GM18502 (cell line): Measurements from ENCODE around the gene PAQR5.
A peak's percentile ranks its signal among the peaks of the same experiment; 100 is the strongest.

Experiments
- ATAC-seq: cut with Tn5 transposase; IDR thresholded peaks from one replicate; pipeline ENCODE4 v1.9.1; 2021; ENCODE audit warnings: mild to moderate bottlenecking; ENCODE audit not compliant: unreplicated experiment, poor library complexity

The PAQR5 gene

DNA sequence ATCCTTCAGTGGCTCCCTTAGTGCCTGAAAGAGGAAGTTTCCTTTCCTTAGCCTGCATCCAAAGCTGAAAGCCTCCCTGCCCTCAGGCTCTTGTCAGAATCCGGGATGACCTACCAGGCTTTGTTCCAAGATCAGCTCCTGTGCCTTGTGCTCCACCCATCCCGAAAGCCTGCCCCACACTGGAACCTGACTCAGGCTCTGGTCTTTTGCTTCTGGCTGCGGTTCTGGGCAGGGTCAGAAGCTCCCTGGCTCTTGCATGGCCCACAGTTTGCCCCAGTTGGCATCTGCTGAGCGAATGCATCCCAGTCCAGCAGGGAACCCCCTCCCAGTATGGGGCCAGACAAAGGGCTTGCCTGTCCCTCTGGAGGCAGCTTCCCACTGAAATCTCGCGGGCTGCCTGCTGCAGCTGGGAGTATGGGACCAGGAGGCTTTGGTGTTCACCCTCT is 89.6 kb downstream of the PAQR5 start:
- no peak for ATAC-seq

DNA sequence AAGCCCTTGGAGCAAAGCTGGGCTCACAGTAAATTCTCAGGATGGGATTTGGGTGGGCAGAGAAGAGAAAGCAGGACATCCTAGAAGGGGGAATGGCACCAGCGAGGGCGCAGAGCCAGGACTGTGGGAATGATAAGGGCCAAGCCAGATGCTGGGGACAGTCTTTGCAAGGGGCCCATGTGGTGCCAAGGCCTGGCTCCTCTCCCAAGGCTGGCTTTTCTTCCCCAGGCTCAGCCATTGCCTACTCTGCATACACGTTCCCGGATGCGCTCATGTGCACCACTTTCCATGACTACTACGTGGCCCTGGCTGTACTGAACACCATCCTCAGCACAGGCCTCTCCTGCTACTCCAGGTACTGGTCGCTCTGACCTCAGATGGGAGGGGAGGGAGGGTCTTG is 90.7 kb downstream of the PAQR5 start:
- ATAC-seq, result no peak

DNA sequence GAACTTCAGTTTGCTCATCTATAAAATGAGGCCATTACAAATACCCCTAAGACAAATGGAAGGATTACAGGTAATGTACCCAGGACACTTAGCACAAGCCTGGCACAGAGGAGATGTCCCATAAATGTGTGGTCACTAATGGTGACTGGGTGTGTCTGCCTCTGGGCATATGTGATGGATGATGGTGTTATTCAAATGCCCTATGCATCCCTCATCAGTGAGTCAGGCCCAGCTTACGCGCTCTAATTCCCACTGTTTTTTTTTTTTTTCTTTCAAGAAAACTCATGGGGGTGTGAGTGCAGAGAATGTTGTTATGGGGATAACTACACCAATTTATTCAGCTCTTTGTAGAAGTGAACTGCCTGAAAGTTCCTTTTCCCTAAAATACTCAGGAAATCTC is 91.9 kb downstream of the PAQR5 start:
- ATAC-seq, result no peak

DNA sequence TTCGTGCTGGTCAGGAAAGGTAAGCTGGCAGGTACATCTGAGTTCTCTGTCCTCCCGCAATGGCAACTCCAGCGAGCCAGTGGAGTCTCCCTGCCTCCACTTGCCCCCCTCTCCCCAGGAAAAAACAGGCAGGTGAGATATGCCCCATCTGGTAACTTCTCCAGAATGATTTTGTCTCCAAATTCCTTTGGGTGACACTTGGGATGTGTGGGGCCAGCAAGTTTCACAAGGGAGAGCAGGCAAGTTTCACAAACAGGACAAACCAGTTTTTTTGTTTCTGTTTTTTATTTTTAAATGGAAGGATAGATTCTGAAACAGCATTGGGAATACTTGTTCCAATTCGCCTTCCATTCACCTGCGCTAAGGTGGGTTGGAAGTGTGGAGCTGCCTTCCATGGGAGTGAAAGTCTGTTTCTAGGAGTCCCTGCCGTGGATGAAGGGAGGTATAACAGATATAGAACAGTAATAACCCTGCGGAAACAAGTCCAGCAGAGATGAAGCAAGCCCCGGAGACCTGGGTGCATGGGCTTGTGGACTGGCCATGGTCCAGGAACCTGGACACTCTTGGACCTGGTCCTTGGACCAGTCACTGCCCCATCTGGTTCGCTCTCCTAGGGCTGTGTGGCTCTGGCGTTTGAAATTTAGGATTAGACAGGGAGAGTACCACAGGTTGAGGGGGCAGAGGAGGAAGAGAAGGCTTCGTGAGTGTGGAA is 92.5 kb downstream of the PAQR5 start:
- ATAC-seq, result no peak

DNA sequence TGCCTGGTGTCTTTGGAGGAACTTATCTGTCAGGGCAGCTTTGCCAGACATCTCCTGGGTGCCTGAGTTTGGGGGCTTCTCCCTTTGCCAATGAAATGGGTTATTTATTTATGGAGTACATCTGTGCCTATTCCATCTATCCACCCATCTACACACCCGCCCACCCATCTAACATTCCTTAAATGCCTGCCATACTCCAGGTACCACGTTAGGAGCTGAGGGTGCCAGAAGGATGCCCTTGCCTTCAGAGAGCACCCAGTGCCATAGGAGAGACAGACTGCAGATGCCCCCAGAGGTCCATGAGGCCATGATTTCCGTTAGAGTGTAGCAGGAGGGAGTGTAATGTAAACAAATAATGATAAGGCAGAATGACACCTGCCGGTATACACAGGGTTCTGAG is 93.6 kb downstream of the PAQR5 start:
- no peak for ATAC-seq

DNA sequence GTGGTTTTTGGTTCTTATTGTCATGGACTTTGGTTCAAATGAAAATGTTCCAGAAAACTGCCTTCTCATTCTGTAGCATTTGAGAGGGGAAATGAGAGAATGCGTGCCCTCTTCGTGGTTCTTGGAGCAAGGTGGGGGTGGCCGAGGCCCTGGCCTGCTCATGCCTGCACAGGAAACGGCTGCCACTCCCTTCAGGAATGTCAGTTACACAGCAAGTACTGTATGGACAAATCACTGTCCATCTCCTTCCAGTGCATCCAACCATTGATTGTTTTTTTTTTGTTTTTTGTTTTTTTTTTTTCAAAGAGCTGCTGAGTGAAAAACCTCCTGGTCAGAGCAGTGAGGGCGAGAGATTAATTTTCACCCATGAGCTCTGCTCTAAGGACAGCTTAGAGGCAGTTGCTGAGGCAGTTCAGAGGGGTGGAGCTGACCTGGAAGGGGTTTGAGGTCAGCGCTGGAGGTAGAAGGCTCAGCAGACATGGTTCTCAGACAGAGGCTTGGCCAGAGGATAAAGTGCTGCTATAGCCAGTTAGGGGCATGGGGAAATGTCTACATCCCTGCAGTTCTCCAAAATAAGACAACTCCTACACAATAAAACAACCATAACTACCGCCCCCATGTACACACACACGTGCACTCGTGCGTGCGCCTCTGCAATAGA is 95.2 kb downstream of the PAQR5 start:
- no peak for ATAC-seq

DNA sequence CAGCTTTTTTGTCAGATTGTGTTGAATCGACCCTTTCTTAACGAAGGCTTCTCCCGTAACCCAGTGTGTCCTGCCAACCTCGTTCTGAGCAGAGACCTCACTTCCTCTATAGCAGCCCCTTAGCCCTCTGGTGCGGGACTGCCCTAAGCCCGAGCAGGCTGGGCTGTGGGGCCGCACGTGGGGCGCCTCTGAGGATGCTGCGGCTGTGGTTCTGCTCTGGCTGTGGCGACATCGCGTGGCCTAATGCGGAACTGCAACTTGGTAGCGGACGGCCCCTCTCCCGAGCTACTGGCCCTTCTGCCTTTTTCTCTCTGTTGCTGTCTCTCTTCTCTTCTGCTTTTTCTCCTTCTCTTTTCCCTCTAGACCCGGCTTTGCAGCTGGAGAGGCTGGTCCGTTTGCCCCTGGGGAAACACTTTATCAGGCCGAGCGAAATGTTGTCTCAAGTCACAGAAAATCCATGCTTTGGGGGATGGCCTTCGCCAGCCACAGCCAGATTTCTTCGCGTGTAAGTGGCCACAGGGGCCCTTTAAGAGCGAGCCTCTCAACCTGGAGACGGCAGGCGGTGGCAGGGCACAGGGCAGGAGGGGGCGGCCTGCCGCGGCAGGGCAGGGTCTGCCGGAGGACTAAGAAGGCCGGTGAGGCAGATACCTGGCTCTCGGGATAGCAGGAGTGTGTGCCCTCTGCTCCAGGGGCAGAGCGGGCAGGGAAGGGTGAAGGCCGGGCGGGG is 96.0 kb downstream of the PAQR5 start:
- no peak for ATAC-seq

DNA sequence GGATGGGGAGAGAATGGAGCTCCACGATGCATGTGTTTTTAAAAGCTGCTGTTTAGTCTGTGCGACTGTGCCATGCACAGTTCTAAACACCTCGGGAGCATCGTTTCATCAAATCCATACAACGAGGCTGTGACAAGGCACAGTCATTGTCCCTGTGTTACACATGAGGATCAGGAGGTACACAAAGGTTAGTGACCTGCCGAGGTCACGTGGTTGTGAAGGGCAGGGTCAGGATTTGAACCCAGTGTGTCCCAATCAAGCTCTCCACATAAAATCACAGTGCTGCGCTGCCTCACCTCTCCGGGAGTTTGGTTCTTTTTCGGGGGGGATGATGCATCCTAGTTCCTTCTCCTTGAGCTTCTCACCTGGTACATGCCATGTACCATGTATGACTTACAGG is 96.7 kb downstream of the PAQR5 start:
- no peak for ATAC-seq

DNA sequence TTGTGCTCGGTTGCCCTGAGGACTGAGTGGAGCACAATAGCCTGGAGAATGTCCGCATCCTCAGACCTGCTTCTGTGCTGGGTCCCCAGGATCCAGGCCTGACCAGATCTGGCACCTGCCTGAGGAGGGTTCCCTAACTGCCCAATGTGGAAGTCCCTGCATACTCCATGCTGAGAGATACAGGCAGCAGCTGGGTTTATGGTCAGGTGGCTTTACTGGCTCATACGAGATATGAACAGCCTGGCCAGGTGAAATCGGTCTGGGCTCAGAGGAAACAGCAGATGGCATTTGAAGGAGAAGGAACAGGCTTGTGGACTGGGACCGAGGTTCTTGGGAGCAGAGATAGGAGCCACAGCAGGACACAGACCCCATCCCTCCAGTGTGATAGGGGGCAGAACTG is 97.3 kb downstream of the PAQR5 start:
- no peak for ATAC-seq

DNA sequence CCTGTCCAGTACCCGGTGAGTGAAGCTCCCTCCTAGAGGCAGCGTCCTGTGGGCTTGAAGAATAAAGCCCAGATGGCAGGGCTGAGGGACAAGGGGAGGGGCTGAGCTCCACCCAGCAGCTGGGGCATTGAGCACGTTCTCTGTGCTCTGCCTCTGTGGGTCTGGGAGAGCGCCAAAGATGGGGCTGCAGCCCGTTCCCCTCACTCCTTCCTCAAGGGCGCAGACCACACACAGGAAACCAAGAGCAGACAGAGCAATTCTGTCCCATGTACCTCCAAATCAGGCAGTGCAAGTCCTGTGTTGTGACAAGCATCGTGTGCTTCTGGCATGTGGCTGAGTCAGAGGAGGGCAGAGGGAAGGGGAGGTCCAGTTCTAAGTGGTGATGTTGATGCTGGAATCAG is 99.8 kb downstream of the PAQR5 start:
- ATAC-seq, result no peak

DNA sequence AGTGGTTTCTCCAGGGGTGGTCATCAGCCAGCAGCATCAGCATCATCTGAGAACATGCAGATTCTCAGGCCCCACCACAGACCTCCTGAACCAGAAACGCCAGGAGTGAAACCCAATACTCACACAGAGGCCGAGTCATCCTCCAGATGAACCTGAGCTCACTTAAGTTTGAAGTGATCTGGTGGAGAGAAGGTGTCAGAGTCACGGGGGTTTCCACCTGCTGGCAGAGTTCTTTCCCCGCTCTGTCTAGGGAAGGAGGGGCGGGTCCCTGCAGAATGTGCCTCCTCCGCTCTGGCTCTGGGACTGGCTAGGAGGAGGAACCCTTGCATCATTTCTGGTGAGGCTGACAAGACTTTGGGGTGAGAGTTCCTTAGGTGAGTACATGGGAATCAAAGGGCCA is 102.1 kb downstream of the PAQR5 start:
- no peak for ATAC-seq

DNA sequence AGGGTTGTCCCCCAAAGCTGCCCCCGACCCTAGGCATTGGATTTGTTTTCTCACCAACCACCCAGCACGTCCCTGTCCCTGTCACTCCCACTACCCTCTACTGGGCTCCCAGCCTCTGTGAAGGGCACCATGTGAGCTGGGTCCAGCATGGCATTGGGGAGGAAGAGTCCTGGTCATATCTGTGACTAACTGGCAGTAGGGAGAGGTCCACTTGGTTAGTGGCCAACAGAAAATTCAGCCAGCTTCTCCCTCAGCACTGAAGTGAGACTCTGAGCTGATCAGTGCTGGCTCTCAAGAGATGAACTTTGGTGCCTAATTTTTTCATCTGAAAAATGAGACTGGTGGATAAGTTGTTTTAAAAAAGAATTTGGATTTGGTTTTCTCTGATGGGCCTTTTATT is 104.1 kb downstream of the PAQR5 start:
- no peak for ATAC-seq

DNA sequence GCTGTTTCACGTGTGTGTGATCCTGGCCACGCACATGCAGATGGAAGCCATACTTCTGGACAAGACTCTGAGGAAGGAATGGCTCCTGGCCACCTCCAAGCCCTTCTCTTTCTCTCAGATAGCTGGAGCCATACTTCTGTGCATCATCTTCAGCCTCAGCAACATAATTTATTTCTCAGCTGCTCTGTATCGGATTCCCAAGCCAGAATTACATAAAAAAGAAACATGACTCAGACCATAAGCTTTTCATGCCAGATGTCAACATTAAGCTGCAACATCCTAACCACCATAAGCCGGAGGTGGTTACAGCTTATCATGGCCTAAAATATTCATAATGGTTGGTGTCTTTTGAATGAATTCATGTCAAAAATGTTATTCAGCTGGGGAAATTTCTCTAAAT is 104.9 kb downstream of the PAQR5 start:
- ATAC-seq, result no peak

DNA sequence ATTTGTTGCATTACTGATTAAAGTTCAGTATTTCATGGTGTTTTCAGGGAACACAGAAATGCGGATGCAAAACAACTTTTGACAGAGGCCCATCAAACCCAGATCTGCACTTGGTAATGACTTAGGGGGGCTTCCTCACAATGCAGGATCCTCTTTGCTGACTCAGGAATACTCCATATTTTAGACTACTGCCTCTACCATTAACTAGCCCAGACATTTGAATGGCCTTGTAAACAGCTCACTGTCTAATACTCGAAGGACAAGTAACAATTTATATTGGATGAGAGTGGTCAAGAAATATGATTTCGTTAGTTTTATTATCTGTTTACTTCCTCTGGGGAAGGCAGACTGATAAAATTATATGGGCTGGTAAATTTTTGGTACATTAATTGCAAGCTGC is 106.4 kb downstream of the PAQR5 start:
- ATAC-seq, result no peak

DNA sequence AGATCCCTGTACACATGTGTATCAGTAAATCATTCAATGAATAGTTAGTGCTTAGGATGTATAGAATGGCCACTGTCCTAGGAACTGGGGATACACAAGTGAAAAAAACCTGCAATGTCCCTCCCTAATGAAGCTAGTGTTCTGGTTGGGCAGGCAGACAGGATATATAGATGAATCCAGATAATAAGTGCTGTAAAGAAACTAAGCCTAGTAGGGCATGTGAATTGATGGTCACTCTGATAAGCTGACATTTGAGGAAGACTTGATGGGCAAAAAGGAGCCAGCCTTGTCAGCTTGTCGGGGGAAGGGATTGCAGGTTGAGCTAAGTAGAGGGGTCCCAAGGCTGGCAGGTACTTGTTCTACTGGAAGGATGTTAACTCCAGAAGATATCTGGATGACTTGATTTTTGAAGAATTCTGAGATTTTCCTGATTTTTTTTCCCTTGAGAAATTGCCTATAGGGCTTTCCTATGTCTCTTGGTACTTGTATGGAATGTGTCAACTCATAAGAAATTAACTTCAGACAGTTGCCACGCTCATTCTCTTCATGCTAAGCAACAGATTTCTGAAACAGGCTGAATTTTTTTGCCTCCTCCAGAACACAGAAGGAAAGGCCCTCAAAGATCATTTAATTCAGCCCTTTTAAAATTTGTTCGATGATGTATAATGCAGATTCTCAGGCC is 109.1 kb downstream of the PAQR5 start:
- no peak for ATAC-seq

DNA sequence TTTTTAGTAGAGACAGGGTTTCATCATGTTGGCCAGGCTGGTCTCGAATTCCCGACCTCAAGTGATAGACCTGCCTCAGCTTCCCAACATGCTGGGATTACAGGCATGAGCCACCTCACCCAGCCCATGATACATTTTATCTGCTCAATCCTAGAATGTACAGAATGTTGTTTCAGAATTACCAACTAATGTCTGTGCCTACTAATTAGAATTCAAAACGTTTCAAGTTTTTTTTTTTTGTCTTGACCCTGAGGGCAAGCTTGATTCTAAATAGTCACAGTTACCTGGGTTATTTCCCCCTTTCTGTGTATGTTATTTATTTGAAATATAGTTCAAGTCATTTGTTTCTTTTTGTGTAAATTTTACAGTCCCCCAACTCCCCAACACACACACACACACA is 110.1 kb downstream of the PAQR5 start:
- ATAC-seq, result no peak

DNA sequence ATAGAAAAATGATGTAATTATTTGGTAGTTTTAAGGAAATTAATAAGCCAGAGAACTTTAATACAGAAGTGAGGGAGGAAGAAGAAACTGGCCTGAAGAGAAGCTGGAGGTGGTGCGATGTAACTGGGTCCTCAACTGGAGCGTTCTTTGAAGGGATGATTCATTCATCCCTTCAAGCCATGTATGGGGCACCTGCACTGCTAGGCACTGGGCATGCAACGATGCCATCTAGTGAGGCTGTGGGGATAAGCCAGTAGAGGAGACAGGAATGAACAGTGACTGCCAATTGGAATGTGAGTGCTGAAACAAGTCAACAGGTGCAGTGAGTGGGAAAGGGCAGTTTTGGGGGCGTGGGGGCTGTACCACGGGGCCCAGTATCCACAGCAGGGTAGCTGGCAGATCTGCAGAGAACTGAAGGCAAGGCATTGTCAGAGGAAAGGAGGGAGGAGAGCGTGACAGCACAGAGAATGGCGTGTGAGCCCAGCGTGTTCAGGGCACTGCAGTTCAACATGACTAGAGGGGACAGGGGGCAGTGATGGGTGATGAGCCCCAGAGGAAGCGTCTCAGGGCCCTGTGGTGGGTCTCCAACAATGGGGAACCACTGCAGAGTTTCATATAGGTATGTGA is 111.6 kb downstream of the PAQR5 start:
- ATAC-seq, result no peak

DNA sequence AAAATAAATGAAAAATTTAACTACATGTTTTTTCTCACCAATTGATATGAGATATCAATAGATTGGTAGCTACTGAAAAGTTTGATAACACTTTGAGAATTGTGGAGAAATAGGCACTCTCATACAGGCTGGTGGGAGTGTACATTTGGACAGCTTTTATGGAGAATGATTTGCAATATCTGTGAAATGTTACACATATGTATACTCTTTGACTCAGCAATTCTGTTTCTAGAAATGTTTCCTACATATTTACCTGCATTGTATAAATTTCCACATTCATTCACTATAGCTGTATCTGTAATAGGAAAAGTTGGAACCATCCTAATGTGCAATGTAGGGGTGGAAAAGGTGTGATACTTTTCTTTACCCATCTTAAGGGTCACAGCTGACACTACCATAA is 113.6 kb downstream of the PAQR5 start:
- no peak for ATAC-seq

DNA sequence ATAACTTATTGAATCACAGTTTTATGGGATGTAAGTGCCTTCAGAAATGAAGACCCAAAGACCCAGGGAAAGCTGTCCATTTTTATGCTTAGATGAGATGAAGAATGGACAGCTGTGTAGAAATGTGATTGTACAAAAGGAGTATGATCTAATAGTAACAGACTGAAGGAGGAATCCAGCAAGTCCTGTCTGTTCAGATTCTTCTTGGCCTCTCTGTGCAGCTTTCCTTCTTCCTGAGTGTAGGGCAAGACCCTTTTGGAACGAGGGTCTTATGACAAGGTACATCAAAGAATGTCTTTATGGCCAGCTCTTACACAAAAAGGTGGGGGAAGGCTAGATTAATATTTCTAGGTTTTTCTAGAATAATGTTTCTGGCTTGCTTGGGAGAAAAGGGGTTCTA is 114.0 kb downstream of the PAQR5 start:
- no peak for ATAC-seq

DNA sequence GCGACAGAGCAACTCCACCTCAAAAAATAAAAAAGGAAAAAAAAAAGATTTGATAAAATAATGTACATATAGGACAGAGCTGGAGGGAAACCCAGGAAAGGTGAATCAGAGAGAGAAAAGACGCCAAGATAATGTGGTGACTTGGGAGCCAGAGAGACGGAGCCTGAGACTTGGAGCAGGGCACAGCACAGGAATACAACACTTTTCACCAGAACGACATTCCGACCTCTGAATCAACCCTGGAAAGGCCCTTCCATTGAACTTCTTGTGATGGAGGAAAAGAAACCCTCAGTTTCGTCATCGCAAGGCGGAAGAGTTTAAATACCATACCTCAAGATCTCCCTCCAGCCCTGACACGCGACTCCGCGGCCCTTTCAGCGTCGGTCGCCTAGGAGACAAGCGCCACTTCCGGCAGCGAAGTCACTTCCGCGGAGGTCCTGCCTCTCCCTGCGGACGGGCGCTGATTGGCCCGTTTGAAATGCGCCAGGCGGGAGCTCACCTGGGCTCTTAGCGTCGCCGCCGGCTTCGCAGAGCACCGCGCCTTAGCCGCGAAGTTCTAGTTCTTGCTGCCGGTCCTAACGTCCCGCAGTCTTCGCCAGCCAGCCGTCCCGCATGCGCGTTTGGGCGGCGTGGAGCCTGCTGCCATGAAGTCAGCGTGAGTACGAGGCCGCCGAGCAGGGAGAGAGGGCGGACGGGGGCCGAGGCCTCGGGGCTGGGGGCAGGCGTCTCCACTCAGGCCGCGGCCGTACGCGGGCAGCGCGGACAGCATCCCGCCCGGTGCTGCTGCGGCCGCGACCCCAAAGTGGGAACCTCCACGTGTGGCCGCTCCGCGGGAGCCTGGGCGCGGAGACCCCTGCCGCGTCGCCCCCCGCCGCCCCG is 115.3 kb downstream of the PAQR5 start, which contains the start of gene KIF23:
Gene KIF23, plus strand, starts transcription at position 528 of the 879 bp plus-strand sequence. Its CDS starts 117 bp downstream, at position 645.
- peak; percentile 93 for ATAC-seq
